Astrocyte of the spinal cord (primary cell): Measurements from ENCODE around the gene SLC16A12.
A peak's percentile ranks its signal among the peaks of the same experiment; 100 is the strongest.

Experiments
- DNase-seq: peaks from one replicate; pipeline ENCODE4 v3.0.0; 2011; ENCODE audit warnings: low read depth, low spot score
- H3K4me3 ChIP-seq: 2 replicates; pipeline ENCODE4 v1.5.1; 2011; ENCODE audit warnings: low read depth, mild to moderate bottlenecking, low read length, moderate library complexity
- CTCF ChIP-seq: IDR thresholded peaks from 2 replicates; pipeline ENCODE4 v1.5.1; 2012; ENCODE audit warnings: low read depth, mild to moderate bottlenecking, low read length, inconsistent platforms
- in situ Hi-C: cut with HindIII; loops from 2 replicates; pipeline ENCODE4 v1.10.0; 2017; ENCODE audit warnings: low sequenced_read_pairs

The SLC16A12 gene

GRCh38 chr10:89478085-89478738 is 57.2 kb downstream of the SLC16A12 start:
- no peak overlapping the region for H3K4me3 ChIP-seq
- no peak for TF ChIP-seq CTCF
- peak; percentile 89 for DNase-seq
- in situ Hi-C loops = no loop called here

- no peak for TF ChIP-seq CTCF
- no peak overlapping the region for H3K4me3 ChIP-seq
- peak; percentile 61 for DNase-seq
- in situ Hi-C loops = no loop called here
Observed at GRCh38 chr10:89476150-89476549, 59.2 kb downstream of the SLC16A12 start.

- in situ Hi-C loops = no loop called here
- no peak overlapping the region for H3K4me3 ChIP-seq
- DNase-seq = peak; percentile 67
- TF ChIP-seq CTCF = no peak
Observed at GRCh38 chr10:89475591-89475998, 59.8 kb downstream of the SLC16A12 start.

GRCh38 chr10:89475125-89475524 is 60.3 kb downstream of the SLC16A12 start:
- no peak overlapping the region for H3K4me3 ChIP-seq
- in situ Hi-C loops = no loop called here
- no peak for TF ChIP-seq CTCF
- no peak for DNase-seq

GRCh38 chr10:89474452-89474851 is 60.9 kb downstream of the SLC16A12 start:
- TF ChIP-seq CTCF = no peak
- H3K4me3 ChIP-seq = no peak overlapping the region
- in situ Hi-C loops = no loop called here
- DNase-seq = no peak

- TF ChIP-seq CTCF = no peak
- DNase-seq = peak; percentile 27
- H3K4me3 ChIP-seq = no peak overlapping the region
- in situ Hi-C loops = no loop called here
Observed at GRCh38 chr10:89471110-89471809, 64.1 kb downstream of the SLC16A12 start.
